GM12801 (cell line): Measurements from ENCODE around the gene CNTNAP4.

Experiments
- CTCF ChIP-seq: IDR thresholded peaks from one replicate; pipeline ENCODE4 v1.5.1; 2011; ENCODE audit warnings: control low read depth; ENCODE audit not compliant: insufficient read length; ENCODE audit errors: extremely low read depth

The CNTNAP4 gene

GRCh38 chr16:76444832-76445231 lies 167.6 kb downstream of the CNTNAP4 start:
- no peak for TF ChIP-seq CTCF

GRCh38 chr16:76445815-76446214 lies 168.6 kb downstream of the CNTNAP4 start:
- no peak for TF ChIP-seq CTCF

GRCh38 chr16:76446251-76446650 lies 169.1 kb downstream of the CNTNAP4 start:
- TF ChIP-seq CTCF, result no peak

- no peak for TF ChIP-seq CTCF
Observed at GRCh38 chr16:76450890-76451289, 173.7 kb downstream of the CNTNAP4 start.

GRCh38 chr16:76455257-76455656 lies 178.1 kb downstream of the CNTNAP4 start:
- TF ChIP-seq CTCF, result no peak

GRCh38 chr16:76456016-76456415 lies 178.8 kb downstream of the CNTNAP4 start:
- no peak for TF ChIP-seq CTCF

- no peak for TF ChIP-seq CTCF
Observed at GRCh38 chr16:76459111-76459510, 181.9 kb downstream of the CNTNAP4 start.

- no peak for TF ChIP-seq CTCF
Observed at GRCh38 chr16:76461836-76462235, 184.6 kb downstream of the CNTNAP4 start.
